HG03060 (cell line): ENCODE measurements around the gene ABL1.
"Not testable (repeated sequence)": the region's sequence is repeated elsewhere in the genome, so short reads cannot be mapped to it uniquely, and the experiment has no call there.

Experiments
- ATAC-seq: cut with Tn5 transposase; IDR thresholded peaks from one replicate; pipeline ENCODE4 v1.9.1; 2021; ENCODE audit warnings: low read depth, moderate number of reproducible peaks; ENCODE audit not compliant: unreplicated experiment

The ABL1 gene

DNA sequence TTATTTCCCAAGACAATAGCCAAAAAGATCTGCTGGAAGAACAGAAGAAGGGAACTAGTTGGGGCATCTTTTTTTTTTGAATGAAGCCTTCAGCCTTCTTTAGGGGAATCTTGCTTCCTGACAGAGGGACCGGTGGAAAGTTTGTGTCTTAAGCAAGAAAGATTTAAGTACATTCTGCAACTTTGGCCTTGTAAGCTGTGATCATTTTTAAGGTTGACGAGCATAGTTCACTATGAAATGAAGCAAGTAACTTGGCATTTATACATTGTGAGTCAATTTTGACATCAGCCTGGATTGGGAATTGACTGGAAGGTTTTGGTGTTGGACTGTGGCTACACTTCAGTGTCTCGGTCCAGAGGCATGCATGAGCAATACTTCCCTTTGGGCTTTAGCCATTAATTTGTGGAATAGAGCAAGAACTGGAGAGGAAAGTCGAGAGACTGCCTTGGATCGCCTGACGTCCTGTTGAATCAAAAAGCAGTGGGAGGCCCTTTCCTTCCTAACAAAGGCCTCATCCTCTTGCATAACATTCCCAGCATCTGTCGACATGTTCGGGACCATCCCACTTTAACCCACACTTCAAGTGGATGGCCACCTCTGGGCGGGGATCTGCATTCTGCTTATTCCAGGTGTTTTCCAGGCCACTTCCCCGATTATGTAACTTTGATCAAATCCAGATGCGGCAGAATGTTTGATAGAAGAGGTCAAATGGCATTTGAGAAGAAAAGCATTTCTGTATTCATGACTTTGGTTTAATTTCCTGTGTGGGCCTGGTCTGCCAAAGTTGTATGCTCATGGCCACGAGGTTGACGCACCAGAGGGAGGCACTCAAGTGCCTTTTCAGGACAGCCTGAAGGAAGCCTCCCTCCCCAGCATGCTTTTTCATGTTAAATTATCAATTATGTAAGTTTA lies 12.5 kb downstream of the ABL1 start:
- ATAC-seq, result no peak

GRCh38 chr9:130848514-130848913 lies 13.5 kb downstream of the ABL1 start:
- not testable (repeated sequence) for ATAC-seq

GRCh38 chr9:130849356-130849755 lies 14.3 kb downstream of the ABL1 start:
- no peak for ATAC-seq

DNA sequence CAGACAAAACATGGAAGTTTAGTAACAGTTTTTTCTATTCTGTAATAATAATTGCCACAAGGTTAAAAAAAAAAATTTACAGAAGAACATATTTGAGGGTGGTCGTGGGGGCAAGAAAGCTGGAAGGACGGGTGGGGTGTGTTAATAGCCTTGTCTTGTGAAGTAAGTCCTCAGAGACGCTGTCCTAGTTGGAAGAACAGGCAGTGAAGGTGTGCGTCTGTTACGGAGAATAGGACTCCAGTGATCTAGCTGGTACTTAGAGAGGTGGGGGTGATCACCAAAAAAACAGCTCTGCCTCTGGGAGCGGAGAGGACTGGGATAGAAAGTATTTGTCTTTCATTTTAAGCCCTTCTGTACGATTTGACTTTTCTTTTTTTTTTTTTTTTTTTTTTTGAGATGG lies 17.7 kb downstream of the ABL1 start:
- no peak for ATAC-seq

DNA sequence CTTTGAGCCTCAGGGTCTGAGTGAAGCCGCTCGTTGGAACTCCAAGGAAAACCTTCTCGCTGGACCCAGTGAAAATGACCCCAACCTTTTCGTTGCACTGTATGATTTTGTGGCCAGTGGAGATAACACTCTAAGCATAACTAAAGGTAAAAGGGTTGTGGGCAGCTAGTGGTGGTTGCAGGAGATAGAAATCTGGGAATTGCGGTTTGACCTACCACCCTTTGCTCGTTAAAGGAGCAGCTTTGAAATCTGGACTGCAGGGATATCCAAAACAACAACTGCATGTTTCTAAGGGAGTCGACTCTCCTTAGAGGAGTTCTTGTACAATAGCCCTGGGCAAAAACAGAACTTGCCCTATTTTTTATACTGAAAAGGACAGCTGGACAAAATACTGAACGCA lies 19.0 kb downstream of the ABL1 start:
- ATAC-seq, result no peak

- no peak for ATAC-seq
Measured at GRCh38 chr9:130854835-130855234, 19.8 kb downstream of the ABL1 start.

DNA sequence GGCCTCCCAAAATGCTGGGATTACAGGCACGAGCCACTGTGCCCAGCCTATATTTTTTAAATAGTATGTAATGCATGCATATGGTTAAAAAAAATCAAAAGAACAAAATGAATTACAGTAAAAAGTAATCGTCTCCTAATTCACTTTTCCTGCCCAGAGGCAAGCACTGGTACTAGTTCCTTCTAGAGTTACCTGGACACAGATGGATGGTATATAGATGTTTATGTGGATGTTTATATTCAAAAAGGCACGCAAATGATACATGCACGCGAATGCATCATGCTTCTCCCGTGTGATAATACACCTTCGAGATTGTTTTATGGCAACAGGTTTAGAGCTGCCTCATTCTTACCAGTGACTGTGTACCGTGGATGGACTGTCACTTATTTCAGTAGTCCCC lies 21.4 kb downstream of the ABL1 start:
- no peak for ATAC-seq

GRCh38 chr9:130857864-130858738 lies 23.0 kb downstream of the ABL1 start:
- no peak for ATAC-seq

- ATAC-seq, result no peak
Measured at GRCh38 chr9:130858739-130859705, 24.0 kb downstream of the ABL1 start.

DNA sequence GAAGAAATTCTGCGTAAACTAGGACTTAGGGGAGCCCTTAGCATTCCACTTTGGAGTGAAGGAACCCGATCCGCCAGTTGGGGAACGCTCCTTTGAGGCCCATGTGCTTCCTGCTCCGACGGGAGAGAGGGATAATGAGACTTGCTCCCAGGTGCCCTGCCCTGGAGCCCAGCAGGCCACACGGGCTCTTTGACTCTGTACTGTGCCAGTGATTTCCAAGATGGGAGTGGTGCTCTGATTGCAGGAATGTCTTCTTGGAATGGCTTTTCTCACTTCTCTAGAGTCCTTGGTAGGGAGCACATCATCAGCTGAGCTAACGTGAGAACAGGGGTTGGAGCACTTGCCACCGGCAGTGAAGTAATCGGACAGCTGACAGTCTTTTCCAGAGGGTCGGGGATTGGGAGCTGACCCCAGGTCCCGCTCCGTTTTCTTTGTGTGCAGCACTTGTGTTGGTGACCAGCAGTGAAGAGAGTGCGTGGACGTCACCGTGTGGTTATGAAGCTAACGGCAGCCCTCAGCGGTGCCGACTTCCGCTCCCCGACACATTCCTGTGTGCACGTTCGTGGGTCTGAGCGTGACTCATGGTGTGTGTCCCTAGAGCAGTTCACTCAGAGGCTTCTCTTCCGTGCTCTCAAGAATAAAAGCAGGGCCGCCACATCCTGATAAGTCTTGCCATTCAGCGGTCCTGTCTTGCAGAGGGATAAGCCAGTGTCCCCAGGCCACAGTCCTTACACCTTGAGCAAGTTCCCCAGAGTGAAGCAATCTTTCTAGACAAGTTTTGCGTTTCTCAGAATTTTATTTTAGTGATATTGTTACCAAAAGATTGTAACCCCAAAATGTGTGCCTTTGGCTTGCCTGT lies 25.6 kb downstream of the ABL1 start:
- ATAC-seq, result no peak

DNA sequence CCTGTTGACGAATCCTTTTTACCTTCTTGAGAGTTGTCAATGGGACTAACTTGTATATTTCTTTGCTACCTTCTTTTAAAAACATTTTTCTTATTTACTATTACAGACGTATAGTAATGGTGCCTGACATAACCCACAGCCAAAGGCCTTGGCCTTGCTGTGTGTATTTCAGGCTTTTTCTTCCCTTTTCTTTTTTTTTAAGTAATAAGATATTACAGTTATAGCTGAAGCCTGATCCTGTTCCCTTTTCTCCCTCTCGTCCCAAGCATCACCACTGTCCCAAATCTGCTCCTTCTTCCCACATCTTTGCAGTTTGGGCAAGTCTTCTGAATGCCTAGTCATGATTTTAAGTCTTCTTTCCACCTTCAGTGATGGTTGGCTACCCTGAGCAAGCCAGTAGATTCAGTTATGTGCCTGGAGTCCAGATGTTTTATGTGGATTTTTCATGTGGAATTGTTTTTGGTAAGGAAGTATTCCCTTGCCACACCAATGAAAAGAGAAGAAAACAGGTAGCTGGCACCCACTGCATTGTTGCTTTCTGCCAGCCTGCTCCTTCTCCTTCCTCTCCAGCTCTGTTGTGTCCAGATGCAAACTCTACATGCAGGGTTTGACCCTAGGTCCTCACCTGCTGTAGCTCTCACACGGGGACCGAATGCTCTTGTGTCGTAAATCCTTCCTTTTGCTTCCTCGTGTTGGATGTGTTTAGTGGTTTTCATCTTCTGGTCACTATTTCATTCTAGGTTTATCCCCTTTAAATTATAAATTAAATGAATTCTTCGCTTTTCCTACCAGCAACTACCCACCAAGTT lies 26.5 kb downstream of the ABL1 start:
- ATAC-seq, result no peak

- no peak for ATAC-seq
Measured at GRCh38 chr9:130862217-130862616, 27.2 kb downstream of the ABL1 start.

- ATAC-seq, result no peak
Measured at GRCh38 chr9:130862747-130863146, 27.7 kb downstream of the ABL1 start.

DNA sequence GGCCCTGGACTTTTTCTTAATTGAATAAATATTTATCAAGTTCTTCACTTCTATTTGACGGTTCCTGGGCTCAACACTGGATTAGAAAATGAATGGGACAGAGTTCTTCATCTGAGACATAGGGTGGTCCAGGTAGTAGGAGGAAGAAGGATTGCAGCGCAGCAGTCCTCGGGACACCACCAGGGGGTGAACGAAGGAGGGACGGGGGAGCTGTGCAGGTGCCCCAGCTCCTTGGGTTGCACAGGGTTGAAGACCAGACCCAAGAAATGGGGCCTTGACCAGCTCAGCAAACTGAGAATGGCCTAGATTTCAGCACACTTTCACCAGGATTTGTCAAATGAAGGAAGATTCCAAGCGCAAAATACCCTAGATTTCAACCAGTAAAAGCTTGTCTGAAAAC lies 29.5 kb downstream of the ABL1 start:
- ATAC-seq, result no peak

DNA sequence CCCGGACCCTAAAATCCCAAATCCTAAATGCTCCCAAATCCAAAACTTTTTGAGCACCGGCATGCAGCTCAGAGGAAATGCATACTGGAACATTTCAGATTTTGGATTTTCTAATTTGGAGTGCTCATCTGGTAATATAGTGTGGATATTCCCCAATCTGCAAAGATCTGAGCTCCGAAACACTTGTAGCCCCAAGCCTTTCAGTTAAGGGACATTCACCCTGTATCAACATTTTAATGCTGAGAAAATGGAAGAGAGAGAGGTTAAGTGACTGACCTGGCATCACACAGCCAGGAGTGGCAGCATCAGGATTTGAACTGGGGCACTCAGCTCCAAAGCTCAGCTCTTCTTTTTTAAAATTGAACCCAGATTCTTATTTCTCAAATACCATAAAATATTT lies 30.9 kb downstream of the ABL1 start:
- ATAC-seq, result no peak

GRCh38 chr9:130866474-130866965 lies 31.5 kb downstream of the ABL1 start:
- no peak for ATAC-seq

GRCh38 chr9:130867556-130867955 lies 32.5 kb downstream of the ABL1 start:
- ATAC-seq, result no peak

GRCh38 chr9:130868230-130868629 lies 33.2 kb downstream of the ABL1 start:
- no peak for ATAC-seq
